HG02884 (cell line): Measurements from ENCODE around the gene PLAGL2.
"Not testable (repeated sequence)": the region's sequence is repeated elsewhere in the genome, so short reads cannot be mapped to it uniquely, and the experiment has no call there.

Source experiments
- ATAC-seq: cut with Tn5 transposase; IDR thresholded peaks from one replicate; pipeline ENCODE4 v1.9.1; 2021; ENCODE audit warnings: mild to moderate bottlenecking, moderate library complexity; ENCODE audit not compliant: unreplicated experiment

Gene PLAGL2

DNA sequence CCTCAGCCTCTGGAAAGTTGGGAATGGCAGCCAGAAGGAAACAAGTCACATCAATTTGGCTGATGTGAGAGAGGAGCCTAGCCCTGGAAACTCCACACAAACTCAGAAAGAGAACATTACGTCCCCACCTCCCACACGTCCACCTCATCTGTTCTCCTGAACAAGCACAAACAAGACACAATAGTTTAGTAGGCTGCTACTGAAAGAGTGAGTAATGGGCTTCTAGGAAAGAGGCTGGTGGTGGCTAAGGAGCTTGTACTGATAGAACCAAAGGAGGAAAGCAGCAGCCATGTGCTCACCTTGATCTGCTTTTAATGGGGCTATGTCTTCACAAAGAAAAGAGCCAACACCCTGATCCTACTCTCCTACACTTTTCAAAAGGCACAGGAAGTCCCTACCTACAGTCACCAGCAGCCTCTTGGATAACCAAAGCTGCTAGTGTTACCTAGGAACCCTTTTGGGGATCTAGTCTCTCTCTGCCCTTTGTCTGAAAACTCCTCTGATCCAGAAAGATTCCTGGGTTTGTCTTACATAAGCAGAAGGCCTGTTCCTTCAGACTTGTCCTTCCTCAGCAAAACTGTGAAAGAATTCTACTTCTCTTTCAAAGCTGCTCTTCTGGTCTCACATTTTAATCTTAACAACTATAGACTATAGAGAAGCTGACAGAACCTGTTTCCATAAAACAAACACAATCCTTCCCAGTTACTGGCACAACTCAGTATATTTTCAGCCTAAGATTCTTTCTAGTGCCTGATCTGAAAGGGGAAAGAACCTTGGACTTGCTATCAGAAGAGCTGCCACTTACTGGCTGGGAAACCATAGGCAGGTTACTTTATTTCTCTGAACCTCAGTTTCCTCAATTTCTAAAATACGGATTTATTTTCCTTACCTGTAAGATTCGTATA, 3.1 kb downstream of the PLAGL2 start:
- ATAC-seq: no peak

DNA sequence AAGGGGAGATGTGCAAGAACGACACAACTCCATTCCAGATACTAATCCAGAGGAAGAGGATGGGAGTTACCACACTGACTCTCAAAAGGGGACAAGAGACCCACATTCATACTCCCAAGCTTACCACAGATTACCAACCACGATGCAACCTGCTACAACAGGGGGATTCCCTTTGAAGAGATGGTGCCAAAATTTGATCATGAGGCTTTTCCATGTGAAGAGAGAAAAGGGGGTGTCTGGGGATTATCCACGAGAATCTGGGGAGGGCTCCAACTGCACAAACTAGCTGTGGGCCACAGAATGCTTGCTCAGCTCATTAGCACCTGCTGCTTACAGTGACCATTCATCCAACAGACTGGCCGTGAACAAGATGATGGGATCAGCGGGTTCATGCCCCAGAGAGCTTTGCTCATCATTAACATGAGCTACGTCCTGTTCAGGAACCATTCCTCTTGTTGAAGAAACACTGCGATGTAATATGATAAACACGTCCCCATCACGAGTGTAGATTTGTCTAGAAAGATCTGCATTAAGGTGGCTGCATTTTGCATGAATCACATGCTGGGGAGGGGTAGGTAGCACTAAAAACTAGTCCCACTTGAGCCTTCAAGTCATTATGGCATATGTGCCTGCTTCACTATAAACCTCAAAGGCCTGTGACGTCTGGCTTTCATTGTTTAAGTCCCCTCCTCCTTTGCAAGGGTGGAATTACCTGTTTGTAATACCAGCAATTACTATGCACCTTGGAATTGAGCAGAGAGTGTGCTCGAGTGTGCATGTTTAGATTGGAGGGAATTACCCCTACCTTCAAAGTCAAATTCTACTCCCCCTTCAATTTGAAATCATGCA, 4.0 kb downstream of the PLAGL2 start:
- no peak for ATAC-seq

DNA sequence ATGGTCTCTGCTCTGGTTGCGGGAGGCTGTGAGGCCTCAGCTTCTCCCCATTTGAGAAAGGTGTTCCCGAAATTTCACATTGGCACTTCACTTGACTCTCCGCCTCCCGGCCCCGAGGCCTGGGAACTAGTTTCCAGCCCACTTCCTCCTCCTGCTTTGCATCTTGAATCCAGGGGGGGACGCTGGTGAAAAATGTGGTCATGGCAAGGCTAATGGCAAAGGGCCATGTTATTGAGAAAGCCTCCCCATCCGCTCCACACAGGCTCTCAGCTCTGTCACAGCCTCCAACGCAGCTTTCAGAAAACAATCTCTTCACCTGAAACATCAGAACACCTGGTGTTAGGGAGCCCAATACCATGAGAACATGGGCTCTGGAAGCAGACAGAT, 5.6 kb downstream of the PLAGL2 start:
- ATAC-seq: no peak

DNA sequence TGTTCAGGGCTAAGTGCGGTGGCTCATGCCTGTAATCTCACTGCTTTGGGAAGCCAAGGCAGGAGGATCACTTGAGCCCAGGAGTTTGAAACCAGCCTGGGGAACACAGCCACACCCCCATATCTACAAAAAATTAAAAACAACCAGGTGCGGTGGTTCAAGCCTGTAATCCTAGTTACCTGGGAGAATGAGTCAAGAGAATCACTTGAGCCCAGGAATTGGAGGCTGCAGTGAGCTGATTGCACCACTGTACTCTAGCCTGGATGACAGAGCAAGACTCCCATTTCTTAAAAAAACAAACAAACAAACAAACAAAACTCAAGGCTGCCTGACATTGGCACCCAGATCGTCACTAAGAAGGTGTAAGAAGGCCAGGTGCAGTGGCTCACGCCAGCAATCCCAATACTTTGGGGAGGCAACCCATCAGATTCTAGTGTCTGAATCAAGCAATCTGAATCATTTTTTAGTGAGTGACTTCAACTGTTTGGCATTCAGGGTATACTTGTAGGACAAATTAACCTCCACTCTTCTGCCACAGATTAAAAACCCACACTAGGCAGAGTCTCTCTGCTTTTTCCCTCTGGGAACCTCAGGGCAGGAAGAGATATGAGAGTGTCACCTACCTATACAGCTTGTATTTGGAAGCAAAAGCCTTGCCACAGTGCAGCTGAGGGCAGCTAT, 6.1 kb downstream of the PLAGL2 start:
- ATAC-seq: no peak

DNA sequence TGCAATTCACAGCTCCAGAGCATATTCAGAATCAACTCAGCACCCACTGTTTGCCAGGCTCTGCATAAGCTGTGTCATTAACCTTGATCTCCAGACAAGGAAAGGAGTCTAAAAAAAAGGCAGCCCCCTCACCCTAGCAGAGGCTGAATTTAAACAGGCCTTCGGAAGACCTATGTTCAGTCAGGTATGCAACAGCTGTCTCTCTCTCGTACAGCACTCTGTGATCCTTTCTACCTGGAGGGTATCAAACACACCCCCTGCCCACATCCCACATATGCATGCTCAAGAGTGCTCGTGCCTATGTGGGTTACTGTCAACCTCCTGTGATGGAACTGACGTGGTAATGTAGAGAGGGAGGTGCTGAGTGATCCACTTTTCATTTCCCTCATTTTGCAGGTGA, 8.5 kb downstream of the PLAGL2 start:
- ATAC-seq: no peak

DNA sequence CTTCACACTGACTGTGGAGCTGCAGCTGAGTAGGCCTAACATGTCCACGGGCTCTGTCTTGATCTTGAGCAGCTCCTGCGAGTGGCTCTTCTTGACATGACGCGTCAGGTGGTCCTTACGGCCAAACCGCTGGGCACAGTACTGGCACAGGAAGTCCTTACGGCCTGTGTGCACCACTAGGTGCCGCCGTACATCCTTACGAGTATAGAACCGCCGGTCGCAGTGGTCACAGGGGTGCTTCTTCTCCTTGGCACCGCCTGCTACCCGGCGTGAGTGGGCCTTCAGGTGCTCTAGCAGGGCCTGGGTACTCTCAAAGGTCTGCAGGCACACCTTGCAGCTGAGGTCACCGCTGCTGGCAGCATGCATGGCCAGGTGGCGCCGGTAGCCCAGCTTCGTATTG, 10.4 kb downstream of the PLAGL2 start:
- ATAC-seq: not testable (repeated sequence)

DNA sequence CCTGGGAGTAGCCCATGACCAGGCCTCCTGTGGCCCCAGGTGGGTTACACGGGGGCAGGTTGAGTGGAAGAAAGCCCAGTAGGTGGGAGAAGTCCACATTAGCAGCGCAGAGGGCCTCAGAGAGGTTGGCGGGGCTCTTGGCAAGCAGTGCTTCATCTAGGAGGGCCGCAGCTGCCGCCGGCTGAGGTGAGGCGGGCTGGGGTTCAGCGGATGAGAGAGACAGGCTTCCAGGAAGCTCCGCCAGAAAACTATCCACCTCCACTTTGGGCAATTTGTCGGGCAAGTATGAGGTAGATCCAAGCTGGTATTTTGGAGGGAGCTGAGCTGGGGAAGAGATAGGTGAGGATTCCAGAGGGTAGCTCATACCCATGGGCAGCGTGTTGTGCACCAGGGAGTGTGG, 10.9 kb downstream of the PLAGL2 start:
- not testable (repeated sequence) for ATAC-seq

DNA sequence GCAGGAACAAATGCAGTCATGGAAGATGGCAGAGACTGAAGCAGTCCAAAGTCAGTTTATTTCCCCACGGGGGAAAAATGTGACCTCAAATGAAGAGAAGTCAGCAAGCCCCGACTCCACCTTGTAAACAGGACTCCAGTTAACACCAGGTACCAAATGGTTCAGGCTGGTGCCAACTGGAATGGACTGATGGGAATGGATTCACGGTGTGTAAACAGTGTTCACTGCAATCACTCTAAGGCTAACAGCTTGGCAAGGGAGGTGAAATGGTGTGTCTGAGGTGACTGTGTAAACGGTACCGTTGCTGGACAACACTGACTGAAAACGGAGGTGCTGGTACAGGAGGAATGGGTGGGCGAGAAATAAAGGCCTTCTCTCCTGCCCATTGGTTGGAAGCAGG, 12.0 kb downstream of the PLAGL2 start:
- ATAC-seq: no peak

DNA sequence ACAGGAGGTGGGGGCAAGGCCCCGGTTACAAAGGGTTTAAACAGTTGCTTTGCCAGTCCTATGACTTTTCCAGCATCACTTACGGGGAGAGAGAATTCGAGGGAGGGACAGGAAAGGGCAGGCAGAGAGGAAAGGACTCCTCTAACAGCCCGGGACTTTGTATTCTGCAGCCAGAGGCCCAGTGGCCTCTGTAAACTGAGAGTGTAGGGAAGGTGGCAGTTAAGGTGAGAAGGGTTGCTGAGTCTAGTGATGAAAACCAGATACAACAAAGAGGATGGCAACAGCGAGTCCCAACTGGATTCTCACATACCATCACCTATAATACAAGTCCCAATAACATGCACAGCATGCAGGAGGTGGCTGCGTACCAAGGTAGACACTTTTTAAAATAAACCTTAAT, 13.5 kb downstream of the PLAGL2 start:
- no peak for ATAC-seq

DNA sequence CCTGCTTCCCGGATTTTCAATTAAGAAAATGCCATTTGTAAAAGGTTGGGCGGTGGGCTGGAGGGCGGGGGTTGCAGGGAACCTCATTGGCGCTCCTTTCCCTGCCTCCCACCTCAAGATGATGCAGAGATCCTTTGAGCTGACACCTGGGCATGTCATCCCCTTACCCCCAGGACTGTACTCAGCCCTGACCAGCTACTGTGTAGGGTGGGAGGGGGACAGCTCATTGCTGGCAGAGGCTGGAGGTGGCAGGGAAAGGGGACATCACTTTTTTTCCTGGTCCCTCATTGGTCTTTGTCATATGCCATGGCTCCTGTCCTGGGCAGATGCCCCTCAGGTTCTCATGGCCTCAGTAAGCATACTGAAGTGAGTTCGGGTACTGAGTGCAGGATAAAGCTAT, 14.2 kb downstream of the PLAGL2 start:
- not testable (repeated sequence) for ATAC-seq

DNA sequence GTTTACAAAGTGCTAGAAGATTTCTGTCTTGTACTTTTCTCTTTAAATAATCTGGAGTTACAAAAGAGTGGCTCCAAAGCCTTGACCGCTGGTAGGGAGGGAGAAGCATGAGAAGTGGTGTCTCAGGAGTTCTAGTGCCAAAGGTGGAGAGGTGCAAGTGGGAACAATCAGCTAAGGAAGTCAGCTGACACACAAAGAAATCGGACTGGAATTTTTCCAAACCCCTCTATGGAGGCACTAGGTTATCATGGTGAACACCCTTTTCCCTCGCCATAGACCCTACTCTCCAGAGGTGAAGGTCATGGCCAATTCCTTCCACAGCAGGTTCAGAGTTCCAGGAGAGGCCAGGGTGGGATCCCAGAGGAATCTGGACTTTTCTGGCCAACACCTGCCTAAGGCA, 14.8 kb downstream of the PLAGL2 start:
- ATAC-seq: no peak

DNA sequence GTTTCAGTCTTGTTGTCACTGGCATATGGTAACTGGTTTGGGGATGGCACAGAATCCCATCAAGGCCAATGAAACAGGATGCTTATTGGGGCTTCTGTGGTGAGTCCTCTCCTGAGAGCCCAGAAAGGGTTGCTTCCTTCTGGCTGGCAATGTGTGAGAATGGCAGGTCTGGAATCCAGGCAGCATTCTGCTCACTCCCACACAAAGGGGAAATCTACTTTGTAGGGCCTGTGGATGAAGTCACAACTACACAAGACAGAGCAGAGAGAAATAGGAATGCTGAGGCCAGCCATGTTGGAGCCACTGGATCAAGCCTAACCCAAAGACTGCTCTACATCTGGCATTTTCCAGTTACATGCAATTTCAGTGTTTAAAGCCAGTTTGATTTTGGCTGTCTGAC, 15.7 kb downstream of the PLAGL2 start:
- no peak for ATAC-seq

DNA sequence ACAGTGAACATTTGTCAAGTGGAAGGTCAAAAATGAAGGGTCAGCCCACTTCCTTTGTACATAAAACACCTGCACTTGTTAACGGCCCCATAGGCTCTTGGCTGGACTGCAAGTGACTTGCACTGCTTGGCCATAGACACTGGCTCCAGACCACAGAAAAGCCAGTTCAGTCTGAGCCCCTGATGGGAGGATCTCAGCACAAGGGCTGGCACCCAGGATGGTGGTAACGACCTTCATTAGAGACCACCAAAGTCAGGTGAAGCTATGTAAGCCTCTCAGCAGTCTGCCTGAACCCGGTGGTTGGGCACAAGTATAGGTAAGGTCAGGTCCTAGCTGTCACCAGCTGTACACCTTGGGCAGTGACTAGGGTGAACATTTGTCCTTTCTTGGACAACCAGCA, 16.1 kb downstream of the PLAGL2 start:
- no peak for ATAC-seq

DNA sequence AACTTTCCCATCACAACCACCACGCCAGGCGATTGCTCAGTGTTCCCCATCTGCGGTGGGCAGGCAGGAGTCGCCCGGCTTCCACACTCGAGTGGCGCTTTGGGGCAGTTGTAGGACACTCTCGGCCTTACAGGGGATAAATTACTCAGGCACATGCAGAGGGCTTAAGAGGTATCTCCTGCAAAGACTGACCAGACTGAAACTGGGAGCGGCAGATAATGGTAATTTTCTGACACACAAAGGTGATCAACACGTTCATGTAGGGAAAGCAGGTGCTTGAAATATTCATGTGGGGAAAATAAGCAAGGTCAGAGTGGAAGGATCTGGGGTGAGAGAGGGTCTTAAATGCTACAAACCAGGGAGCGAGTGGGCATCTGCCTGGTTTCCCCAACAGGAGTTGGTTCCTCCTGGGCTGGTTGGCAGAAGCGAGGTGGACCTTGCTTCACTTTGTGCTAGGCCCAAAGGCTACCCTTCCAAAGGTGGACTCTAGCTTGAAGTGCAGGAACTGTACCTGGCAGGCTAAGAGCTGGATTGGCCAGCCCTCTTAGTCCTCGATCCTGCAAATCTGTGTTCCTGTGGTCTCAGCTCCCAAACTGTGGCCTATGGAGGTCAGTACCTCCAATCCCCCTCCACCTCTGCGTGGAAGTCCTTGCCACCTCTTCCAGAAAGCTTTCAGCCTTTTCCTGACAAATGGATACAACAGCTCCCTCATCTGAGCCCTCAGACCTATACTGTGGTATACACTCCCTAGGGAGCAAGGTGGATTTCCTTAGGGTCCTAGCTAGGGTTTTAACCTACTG, 16.7 kb downstream of the PLAGL2 start:
- no peak for ATAC-seq

DNA sequence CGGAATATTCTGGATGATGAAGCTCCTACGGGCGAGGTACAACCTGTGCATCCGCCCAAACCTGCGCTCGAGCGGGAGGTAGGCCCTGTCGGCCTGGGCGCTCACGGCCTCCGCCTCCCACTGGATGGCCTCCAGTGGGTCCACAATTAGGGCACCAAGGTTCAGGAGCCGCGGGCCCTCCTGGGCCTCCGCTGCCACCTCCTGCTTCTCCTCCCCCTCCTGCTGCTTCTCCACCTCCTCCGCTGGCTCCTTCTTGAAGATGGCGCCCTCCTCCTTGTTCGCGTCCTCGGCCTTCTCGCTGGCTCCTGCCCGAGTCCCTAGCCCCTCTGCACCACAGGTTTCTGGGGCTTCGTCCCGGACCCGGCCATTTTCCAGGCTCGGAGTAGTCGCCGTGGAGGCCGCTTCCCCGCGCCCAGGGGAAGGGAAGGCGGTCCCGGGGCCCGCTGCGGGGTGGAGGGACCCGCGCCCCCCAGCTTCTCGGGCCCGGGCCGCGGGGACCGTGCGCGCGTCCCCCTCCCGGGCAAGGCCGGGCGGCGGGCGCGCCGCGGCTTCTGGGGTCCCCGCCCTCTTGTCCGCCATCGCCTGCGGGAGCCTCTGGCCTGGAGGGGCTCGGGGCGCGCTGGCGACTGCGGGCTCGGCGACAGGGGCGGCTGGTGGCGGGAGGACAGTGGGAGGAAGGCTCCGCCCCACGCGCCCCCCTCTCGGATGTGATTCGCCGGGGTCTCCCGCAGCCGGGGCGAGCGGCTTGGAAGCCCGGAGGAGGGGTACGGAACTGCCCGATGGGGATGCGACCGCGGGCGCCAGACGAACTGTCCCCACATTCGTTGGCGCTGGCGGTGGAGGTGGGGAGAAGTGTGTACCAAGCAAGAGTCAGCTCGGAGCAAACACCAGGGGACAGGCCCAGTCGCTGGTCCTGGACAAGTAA, 17.6 kb downstream of the PLAGL2 start:
- ATAC-seq: no peak

DNA sequence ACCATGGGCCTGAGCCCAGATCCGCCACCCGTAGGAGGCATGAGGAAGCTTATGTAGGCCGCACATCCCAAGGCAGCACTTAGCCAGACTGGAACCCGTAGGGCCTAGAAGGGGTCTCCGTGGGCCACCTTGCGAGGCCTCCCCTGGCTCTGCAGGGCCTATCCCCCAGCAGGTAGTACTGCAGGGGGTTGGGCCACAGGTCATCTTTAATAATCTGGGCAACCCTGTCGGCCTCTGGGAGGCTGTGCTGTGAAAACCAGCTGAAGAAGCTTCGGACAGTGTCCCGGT, 18.5 kb downstream of the PLAGL2 start:
- no peak for ATAC-seq

DNA sequence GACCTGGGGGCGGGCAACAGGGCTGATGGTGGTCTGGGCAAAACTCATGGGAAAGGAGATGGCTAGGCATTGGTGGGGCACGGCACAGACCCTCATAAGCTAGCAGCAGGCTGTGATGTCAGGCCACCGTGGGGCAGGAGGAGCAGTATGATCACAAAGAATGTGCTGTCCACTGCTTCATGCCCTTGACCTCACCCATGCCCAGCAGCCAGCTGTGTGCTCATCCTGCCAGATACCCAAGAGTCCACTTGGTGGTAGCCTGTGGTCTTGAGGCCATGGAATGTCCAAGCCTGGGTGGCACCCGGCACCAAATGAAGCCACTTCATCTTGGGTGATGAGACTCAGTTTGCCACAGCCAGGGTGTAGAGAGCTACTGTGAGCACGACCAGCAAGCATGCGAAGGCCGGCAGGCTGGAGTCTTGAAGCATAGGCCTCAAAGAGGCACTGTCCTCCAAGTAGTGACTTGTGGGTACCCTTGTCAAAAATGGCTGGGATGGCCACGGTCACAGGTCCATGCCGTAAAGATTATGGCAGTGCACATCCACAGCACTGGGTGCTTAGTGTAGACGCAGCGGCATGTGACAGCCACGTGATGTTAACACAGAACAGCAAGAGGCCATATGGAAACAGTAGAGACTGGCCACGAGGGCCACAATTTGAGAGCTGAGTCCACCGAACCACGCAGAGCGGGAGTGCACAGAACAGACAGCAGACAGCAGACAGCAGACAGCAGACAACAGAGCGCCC, 19.0 kb downstream of the PLAGL2 start:
- no peak for ATAC-seq

DNA sequence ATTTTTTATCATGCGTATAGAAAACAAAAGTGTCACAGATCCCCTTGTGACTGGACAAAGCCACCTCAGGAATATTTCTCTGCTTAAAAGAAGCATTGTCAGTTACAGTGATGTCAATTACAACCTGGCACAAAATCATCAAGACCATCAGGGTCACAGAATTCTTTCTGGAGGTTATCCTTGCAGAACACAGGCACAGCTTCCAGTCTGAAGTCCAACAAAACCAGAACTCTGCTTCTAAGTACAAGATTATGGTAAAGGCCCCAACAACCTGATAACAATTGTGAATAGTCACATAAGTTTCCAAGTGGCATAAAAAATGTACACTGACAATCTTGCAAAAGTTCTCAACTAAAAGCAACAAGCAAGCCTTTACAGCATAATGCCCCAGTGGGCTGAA, 21.0 kb downstream of the PLAGL2 start:
- ATAC-seq: no peak

DNA sequence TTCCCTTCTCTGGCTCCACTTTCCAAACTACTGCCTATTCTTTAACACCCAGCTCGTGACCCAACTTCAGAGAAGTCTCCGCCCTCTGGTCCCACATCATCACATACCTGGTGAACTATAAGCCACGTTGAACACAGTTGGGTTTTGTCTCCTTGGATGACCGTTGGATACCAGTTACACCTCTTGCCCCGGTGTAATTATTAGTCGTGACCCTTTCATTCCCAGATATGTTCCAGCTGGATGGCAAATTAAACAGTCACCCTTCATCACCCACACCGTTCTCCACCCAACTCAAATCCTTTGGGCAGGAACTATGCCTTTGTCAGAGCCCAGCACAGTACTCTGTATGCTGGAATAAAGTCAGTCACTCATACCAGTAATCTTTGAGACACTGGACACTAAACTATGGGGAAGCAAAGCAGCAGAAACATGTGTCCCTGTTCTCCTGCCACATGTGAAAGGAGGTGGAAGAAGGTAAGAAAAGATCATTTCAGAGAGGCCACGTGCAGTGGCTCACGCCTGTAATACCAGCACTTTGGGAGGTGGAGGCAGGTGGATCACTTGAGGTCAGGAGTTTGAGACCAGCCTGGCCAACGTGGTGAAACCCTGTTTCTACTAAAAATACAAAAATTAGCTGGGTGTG, 22.5 kb downstream of the PLAGL2 start:
- no peak for ATAC-seq
